CD4-positive, alpha-beta T cell treated with Interleukin-2 at 100 ng/mL for 4 hours (primary cell): ENCODE data around the gene GIT2.
"Not testable (repeated sequence)": the region's sequence is repeated elsewhere in the genome, so short reads cannot be mapped to it uniquely, and the experiment has no call there.

Source experiments
- DNase-seq: peaks from one replicate; pipeline ENCODE4 v3.0.0-alpha.2; 2020; ENCODE audit warnings: low spot score

The GIT2 gene

DNA sequence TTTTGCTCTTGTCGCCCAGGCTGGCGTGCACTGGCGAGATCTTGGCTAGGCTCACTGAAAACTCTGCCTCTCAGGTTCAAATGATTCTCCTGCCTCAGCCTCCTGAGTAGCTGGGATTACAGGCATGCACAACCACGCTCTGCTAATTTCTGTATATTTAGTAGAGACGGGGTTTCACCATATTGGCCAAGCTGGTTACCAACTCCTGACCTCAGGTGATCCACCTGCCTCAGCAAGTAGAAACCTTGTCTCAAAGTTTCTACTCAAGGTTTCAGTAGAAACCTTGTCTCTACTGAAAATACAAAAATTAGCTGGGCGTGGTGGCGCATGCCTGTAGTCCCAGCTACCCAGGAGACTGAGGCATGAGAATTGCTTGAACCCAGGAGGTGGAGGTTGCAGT is 104.4 kb downstream of the GIT2 start:
- not testable (repeated sequence) for DNase-seq

DNA sequence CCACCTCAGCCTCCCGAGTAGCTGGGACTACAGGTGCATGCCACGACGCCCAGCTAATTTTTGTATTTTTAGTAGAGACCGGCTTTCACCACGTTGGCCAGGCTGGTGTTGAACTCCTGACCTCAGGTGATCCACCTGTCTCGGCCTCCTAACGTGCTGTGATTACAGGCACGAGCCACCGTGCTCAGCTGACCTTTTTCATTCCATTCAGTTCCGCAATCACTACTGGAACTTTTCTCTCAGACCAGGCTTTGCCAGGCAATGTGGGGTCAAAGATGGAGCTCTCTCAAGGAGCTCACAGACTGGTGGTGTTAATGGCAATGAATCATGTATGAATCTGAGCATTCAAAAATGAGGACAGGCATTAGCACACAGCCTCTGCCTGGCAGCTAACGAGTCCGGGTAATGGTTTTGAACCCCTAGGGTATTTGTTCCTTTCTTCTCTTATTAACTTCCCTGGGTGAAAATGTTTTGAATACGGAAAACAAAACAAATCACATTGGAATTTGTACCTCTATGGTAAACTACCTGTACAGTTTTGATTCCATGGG is 105.5 kb downstream of the GIT2 start:
- no peak for DNase-seq

DNA sequence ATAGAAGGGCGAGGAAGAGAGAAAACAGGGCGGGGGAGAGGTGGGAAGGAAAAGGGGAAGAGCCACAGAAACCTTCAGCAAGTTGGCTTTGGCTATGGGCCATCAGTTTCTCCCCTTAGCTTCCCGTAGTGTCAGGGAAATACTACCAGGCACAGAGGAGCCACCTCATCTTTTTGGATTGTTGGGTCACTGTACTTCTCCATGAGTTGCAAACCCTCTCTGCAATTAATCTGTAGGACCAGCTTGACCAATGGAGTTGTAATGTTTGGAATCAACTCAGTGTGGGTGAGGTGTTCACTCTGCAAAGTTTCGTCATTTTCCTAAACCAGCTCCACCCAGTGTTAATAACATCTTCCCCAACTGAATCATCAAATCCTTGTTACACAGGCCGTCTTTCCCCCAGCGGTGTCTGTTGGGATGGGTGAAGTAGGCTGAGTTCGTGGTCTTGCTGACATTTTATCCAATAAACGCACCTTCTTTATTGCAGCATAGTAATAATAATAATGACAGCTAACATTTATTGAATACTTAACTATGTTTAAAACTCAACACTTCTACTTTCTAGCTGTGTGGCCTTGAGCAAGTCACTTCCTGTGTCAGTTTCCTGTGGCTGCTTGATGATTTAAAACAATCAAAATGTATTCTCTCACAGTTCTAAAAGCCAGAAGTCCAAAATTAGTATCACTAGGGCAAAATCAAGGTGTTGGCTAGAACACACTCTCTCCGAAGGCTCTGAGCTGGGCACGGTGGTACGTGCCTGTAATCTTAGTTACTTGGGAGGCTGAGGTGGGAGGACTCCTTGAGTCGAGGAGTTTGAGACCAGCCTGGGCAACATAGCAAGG is 107.8 kb downstream of the GIT2 start:
- peak; percentile 64 for DNase-seq

DNA sequence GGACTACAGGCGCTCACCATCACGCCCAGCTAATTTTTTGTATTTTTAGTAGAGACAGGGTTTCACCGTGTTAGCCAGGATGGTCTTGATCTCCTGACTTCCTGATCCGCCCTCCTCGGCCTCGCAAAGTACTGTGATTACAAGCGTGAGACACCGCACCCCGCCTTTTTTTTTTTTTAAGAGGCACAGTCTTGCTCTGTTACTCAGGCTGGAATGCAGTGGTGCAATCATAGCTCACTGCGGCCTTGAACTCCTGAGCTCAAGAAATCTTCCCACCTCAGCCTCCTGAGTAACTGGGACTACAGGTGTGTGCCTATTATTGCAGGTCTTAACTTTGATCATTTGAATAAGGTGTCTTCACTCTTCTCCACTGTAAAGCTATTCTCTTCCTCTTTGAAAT is 110.6 kb downstream of the GIT2 start:
- DNase-seq: no peak

DNA sequence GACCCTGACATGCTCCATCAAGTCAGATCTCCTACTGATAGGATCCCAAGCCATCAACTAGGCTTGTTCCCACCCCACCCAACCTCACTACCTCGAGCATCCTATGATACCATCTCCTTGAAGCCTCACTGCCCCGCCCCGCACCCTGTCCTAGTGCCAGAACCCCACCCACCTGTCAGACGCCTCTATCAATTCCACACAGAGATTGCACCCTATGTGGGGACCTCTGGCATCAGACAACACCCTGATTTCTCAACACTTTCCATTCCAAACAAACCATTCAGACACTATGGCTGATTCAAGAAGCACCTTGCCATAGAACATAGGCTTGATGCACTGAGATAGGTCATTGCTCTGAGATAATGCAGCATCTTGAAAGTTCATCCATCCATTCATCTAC is 112.7 kb downstream of the GIT2 start:
- no peak for DNase-seq

DNA sequence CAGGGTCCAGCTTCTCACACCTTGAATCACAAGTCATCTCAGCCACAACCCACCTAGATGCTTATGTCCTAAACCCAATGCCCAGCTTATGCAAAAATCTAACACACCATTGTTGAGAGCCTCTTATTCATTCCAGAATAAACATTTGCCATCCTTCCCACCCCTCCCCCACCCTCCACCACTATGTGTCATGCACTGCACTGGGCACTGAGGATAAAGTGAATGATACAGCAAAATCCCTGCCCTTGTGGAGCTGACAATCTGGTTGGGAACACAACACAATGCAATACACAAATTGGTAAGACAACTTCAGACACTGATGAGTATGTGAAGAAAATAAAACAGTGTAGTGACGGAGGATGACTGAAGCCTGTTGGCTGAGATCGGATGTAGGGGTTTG is 114.4 kb downstream of the GIT2 start:
- no peak for DNase-seq

DNA sequence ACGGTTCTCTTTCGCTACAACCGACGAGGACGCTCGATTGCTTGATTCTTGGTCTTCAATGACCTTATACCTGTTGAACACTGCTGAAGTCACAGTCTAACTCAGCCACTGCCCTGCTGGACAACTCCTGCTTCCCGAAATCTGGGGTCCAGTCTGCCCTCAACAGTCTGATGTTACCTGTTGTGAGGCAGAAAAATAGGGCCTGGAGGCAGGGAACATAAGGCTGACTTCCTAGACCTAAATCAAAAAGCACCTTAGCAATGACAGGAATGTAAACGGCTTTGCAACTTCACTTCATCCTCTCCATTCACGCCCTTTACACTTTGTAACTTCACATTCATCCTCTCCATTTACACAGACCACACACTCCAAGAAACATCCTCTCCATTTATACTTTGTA is 115.2 kb downstream of the GIT2 start:
- DNase-seq: no peak

DNA sequence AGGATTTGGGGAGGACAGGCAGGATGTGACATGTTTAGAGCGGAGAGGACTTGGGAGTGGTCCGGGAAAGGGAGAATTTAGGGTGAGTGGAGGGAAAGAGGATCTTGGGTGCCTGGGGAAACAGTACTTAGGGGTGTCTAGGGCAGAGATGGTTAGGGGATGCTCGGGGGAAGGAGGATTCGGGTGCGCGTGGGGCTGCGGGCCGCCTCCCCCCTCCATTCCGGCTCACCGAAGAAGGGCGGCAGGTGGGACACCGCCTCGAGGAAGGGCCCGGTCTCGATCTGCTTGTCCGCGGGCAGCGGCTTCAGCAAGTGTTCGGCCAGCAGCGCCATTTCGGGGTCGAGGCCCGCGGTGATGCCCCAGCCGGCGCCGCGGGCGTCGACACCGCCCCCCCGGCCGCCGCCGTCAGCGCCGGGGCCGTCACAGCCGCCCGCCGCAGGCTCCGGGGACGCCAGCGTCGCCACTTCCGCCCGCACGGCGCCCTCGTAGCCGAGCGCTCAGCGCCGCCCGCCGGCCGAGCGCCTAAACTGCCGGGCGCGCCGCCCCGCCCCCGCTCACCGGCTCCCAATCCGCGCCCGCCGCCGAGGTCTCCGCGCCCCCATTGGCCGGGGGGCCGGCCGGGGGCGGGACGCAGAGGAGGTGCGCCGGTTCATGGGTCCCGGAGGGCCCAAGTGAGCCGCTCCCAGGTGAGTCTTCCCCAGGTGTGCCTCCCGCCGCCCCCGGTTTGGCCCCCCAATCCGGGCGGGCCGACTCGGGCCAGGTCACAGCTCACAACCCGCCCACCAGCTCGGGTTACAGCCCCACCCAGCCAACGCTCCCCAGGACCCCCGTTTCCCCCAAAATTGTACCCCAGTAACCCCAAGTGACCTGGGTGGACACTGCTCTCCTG is 115.9 kb downstream of the GIT2 start, which contains the start of gene GLTP:
Gene GLTP, minus strand, starts transcription at position 499 of the 889 bp plus-strand sequence. Its CDS starts 167 bp downstream, at position 332.
- DNase-seq: peak; percentile 90
